ENCODE results near the gene SMOC2. TPM values are rescaled to one million over a fixed set of nuclear protein-coding genes. Genes with fewer than 3 reads are reported as not detected.

Gene SMOC2
- total RNA-seq, 1 experiment from 2014 or later: 0.42 TPM

GRCh38 chr6:168529214-168529613, 88.2 kb downstream of the SMOC2 start:
- ChIA-PET POLR2A (no interaction called here), RAD21 (ENCODE audit: low non-redundant PET in 1 of 2, low total read pairs in 2 of 2, uncharacterized antibody in 2 of 2, unreplicated experiment in 2 of 2) (no interaction called here), CTCF (no interaction called here)
- no peaks in the 10 kb centered on the region for H3K36me3 ChIP-seq (ENCODE audit: control insufficient read depth in 1 of 2, insufficient read depth in 2 of 2, low read length in 2 of 2)
- no peak overlapping the region for H3K9ac ChIP-seq (ENCODE audit: low read length)
- ATAC-seq (no peak), DNase-seq (ENCODE audit: low read depth, low spot score) (no peak)
- no peak overlapping the region for H3K4me2 ChIP-seq (ENCODE audit: low read length)
- BruUV-seq (replicated peaks): no TSS peak
- H2AFZ ChIP-seq (ENCODE audit: low read depth, low read length, poor library complexity, severe bottlenecking): no peak overlapping the region
- H3K79me2 ChIP-seq (ENCODE audit: insufficient read depth, low read length): no peaks in the 10 kb centered on the region
- H3K27ac ChIP-seq (ENCODE audit: low read depth, low read length): no peak overlapping the region
- H3K4me1 ChIP-seq (ENCODE audit: control insufficient read depth in 1 of 2, insufficient read depth in 2 of 2, low read length in 2 of 2): peaks cover 5 to 8% of the 10 kb centered on the region in 2 experiments; a peak in 3 of 4 replicates
- no peaks in the 10 kb centered on the region for H3K9me2 ChIP-seq (ENCODE audit: insufficient read depth)
- H3K4me3 ChIP-seq (replicated peaks in 1 of 2; ENCODE audit: low read depth in 1 of 2, low read length in 2 of 2): no peak overlapping the region
- H4K20me1 ChIP-seq (ENCODE audit: insufficient read depth): no peaks in the 10 kb centered on the region
- H3K9me3 ChIP-seq (ENCODE audit: control insufficient read depth in 1 of 2, insufficient read depth in 1 of 2, low read depth in 1 of 2, low read length in 2 of 2): no peaks in the 10 kb centered on the region
- no peaks in the 10 kb centered on the region for H3K27me3 ChIP-seq (ENCODE audit: insufficient read depth, low read length)
- intact Hi-C loops (cut with micrococcal nuclease): no loop called here
- TF ChIP-seq ZFX (IDR thresholded peaks at IDR 0.05): no peak
- no peak for TF ChIP-seq ZBTB33 (IDR thresholded peaks at IDR 0.05; ENCODE audit: extremely low read depth, insufficient replicate concordance, low read length)
- no peak for TF ChIP-seq JUND (IDR thresholded peaks at IDR 0.05)
- no peak for TF ChIP-seq SRF (IDR thresholded peaks at IDR 0.05; ENCODE audit: low read depth)
- no peak for TF ChIP-seq EZH2phosphoT487 (IDR thresholded peaks at IDR 0.05; ENCODE audit: borderline replicate concordance)
- no peak for TF ChIP-seq ATF3 (IDR thresholded peaks at IDR 0.05)

- ChIA-PET RAD21 (ENCODE audit: low non-redundant PET in 1 of 2, low total read pairs in 2 of 2, uncharacterized antibody in 2 of 2, unreplicated experiment in 2 of 2) (no interaction called here), CTCF (no interaction called here), POLR2A (no interaction called here)
- no peak overlapping the region for H3K4me2 ChIP-seq (ENCODE audit: low read length)
- no peaks in the 10 kb centered on the region for H3K27me3 ChIP-seq (ENCODE audit: insufficient read depth, low read length)
- ATAC-seq (peak; percentile 63), DNase-seq (ENCODE audit: low read depth, low spot score) (no peak)
- BruUV-seq (replicated peaks): no TSS peak
- no peaks in the 10 kb centered on the region for H3K9me2 ChIP-seq (ENCODE audit: insufficient read depth)
- no peaks in the 10 kb centered on the region for H3K79me2 ChIP-seq (ENCODE audit: insufficient read depth, low read length)
- H3K36me3 ChIP-seq (ENCODE audit: control insufficient read depth in 1 of 2, insufficient read depth in 2 of 2, low read length in 2 of 2): no peaks in the 10 kb centered on the region
- intact Hi-C loops (cut with micrococcal nuclease): no loop called here
- H3K27ac ChIP-seq (ENCODE audit: low read depth, low read length): no peak overlapping the region
- H3K4me3 ChIP-seq (replicated peaks in 1 of 2; ENCODE audit: low read depth in 1 of 2, low read length in 2 of 2): no peak overlapping the region
- H2AFZ ChIP-seq (ENCODE audit: low read depth, low read length, poor library complexity, severe bottlenecking): no peak overlapping the region
- no peak overlapping the region for H3K9ac ChIP-seq (ENCODE audit: low read length)
- no peaks in the 10 kb centered on the region for H3K9me3 ChIP-seq (ENCODE audit: control insufficient read depth in 1 of 2, insufficient read depth in 1 of 2, low read depth in 1 of 2, low read length in 2 of 2)
- no peaks in the 10 kb centered on the region for H4K20me1 ChIP-seq (ENCODE audit: insufficient read depth)
- no peaks in the 10 kb centered on the region for H3K4me1 ChIP-seq (ENCODE audit: control insufficient read depth in 1 of 2, insufficient read depth in 2 of 2, low read length in 2 of 2)
- TF ChIP-seq MAX (IDR thresholded peaks at IDR 0.05) (no peak), ZBTB33 (IDR thresholded peaks at IDR 0.05; ENCODE audit: extremely low read depth, insufficient replicate concordance, low read length) (no peak), FOSL1 (IDR thresholded peaks at IDR 0.05; ENCODE audit: low read depth) (no peak), ATF3 (IDR thresholded peaks at IDR 0.05) (no peak), EGR1 (IDR thresholded peaks at IDR 0.05; ENCODE audit: low read depth) (no peak), POLR2AphosphoS5 (IDR thresholded peaks at IDR 0.05; ENCODE audit: low read depth, low read length) (no peak), CBX3 (IDR thresholded peaks at IDR 0.05; ENCODE audit: low read depth) (no peak), CTCF (IDR thresholded peaks at IDR 0.05 in 2 of 3, conservative IDR thresholded peaks at IDR 0.05 in 1 of 3; ENCODE audit: borderline replicate concordance in 1 of 3, insufficient read depth in 1 of 3, low read depth in 2 of 3, low read length in 2 of 3) (no peak), EZH2 (IDR thresholded peaks at IDR 0.05) (no peak), POLR2A (IDR thresholded peaks at IDR 0.05; ENCODE audit: borderline replicate concordance, extremely low read depth, insufficient read depth, insufficient read length) (no peak), SP1 (IDR thresholded peaks at IDR 0.05; ENCODE audit: low read depth) (no peak)
Measured at GRCh38 chr6:168530653-168531071, 89.7 kb downstream of the SMOC2 start.
